Activated CD4-positive, alpha-beta T cell treated with anti-CD3 and anti-CD28 coated beads for 4 hours (primary cell): ENCODE data around the gene SIRT3.
A peak's percentile ranks its signal among the peaks of the same experiment; 100 is the strongest.

ENCODE experiments used
- DNase-seq, 2 donors: peaks; one replicate each; pipeline ENCODE4 v3.0.0-alpha.2; 2020

Gene SIRT3

DNA sequence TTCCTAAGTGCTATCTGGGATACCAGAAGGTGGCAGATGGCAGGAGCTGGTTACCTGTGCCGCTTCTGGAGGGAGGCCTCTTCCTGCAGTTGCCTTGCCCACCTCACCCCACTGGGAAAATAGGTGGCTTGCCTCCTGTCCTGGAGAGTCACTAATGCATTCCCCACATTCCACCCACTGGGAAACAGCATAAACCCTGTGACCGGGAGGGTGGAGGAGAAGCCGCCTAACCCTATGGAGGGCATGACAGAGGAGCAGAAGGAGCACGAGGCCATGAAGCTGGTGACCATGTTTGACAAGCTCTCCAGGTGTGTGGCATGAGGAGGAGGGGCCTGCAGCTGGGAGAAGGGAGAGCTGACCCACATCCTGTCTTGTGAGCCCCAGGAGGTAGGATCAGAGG is 23.0 kb downstream of the SIRT3 start:
- DNase-seq = no peak

DNA sequence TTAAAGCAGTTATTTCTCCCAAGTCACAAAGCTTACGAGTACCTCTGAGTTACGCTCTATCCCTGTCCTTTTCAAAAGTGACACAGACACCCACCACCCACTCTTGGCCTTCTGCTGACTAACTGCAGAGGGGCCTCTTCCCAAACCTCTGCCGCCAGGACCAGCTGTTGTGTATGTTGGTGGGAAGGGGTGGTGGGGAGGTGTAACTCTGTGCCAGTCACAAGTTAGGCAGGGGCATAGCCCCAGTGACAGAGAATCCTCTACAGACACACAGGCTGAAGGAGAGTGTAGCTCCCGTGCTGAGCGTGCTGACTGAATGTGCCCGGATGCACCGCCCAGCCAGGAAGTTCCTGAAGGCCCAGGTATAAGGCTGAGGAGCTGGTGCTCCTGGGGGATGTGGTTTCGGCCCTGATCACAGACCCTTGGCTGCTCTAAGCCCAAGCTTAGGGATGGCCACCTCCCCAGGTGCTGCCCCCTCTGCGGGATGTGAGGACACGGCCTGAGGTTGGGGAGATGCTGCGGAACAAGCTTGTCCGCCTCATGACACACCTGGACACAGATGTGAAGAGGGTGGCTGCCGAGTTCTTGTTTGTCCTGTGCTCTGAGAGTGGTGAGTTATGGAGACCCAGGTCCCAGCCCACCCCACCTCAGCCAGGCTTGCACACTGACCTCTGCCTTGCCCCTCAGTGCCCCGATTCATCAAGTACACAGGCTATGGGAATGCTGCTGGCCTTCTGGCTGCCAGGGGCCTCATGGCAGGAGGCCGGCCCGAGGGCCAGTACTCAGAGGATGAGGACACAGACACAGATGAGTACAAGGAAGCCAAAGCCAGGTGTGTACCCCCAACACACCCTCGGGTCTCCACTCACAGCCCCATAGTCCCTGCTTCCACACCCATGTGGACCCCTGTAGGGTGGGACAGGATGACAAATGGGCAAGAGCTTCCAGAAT is 23.7 kb downstream of the SIRT3 start:
- no peak for DNase-seq

DNA sequence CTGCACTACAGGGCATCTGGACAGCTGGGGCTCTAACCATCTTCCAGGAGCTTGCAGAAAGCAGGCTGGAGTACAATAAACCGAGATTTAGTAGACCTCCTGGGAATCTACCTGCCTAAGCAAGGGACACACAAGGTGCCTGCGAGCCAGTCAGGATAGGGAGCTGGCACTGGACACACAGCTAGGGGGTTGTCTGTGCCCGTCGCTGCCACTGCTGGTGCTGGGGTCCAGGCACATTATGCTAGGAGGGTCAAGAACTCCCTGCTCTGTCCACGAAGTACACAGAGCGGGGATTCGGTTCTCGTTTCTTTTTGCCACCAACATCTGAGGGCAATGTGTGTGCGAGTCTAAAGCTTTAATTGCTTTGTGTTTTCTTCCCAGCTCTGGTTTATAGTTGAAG is 24.4 kb downstream of the SIRT3 start:
- no peak for DNase-seq

DNA sequence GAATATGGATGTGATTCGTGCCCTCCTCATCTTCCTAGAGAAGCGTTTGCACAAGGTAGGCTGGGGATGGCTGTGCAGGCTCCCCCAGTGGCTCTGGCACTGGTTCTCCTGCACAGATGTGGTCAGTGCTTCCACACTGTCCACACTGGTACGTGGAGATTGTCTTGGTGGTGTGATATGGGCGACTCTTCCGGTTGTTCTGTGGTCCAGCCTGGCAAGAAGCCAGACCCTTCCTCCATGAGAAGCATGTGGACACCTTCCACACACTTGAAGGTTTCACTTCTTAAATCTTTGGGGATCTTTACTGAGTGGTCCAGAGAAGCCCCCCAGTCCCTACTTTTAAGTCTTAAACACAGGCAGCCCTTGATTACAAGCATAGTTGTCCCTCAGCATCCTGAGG is 24.8 kb downstream of the SIRT3 start:
- DNase-seq = no peak

DNA sequence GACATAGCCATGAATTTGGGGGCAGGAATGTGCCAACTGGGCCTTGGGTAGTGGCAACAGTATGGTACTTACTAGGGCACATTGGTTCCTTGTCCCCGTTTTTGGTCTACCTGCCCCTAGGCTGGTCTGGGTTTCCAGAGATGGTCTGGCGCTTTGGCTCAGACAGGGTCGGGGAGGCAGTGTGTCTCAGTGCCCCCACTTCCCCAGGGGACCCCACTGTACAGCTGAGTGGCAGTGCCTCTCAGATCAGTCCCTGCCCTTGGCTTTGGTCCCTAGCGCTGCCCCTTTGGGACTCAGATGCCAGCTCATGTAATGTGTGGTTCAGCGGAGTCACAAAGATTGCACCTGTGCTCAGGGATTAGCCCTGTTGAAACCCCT is 25.4 kb downstream of the SIRT3 start:
- no peak for DNase-seq

DNA sequence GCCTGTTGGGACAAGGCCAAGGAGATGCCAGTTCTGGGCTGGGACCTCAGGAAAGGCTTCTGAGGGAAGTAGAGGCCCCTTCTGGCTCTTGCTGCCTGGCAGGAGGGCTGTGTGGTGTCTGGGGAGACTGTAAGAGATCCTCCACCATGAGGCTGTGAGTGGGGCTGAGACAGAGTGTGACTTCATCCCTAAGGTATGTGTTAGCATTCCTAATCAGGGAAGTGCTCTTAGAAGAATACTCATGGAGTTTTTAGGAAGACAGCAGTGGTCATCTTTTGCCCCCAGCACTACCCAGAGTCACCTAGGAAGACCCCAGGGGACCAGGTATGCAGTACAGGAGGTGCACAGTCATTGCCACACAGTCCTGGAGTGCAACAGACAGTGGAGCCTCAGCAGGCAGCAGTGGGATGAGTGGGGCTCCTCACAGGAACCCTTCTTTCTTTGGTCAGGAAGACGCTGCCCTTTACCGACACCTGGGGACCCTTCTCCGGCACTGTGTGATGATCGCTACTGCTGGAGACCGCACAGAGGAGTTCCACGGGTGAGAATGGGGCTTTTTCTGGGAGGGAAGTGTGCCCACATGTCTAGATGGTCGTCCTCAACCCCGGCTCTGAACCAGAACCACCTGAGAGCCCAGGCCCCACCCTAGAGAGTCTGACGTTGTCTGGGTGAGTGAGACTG is 25.9 kb downstream of the SIRT3 start:
- DNase-seq = no peak

DNA sequence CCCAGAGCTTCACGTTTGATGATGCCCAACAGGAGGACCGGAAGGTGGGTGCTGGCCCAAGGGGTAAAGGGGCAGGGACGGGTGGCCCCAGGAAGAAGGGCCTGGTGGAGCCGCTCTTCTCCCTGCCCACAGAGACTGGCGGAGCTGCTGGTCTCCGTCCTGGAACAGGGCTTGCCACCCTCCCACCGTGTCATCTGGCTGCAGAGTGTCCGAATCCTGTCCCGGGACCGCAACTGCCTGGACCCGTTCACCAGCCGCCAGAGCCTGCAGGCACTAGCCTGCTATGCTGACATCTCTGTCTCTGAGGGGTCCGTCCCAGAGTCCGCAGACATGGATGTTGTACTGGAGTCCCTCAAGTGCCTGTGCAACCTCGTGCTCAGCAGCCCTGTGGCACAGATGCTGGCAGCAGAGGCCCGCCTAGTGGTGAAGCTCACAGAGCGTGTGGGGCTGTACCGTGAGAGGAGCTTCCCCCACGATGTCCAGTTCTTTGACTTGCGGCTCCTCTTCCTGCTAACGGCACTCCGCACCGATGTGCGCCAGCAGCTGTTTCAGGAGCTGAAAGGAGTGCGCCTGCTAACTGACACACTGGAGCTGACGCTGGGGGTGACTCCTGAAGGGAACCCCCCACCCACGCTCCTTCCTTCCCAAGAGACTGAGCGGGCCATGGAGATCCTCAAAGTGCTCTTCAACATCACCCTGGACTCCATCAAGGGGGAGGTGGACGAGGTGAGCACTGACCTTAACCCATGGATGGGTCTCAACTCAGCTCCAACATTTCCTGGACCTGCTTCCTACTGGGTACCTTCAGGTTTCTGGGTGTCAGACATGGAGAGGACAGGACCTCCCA is 26.6 kb downstream of the SIRT3 start:
- no peak for DNase-seq

DNA sequence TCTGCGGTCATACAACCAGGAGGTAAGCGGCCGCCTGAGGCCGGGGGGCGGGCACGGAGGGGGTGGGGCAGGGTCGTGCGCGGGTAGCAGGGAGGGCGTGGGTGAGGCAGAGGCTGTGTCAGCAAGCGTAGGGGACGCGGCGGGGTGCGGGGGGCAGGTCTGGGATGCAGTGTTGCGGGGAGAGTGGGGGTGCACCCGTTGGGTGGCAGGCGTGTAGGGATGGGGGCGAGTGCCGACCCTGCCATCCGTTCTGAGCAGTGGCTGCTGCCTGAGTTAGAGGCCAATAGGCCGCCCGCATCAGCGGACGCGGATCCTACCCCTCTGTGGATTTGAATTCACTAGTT is 27.3 kb downstream of the SIRT3 start:
- peak; percentile 56 to 70 for DNase-seq

DNA sequence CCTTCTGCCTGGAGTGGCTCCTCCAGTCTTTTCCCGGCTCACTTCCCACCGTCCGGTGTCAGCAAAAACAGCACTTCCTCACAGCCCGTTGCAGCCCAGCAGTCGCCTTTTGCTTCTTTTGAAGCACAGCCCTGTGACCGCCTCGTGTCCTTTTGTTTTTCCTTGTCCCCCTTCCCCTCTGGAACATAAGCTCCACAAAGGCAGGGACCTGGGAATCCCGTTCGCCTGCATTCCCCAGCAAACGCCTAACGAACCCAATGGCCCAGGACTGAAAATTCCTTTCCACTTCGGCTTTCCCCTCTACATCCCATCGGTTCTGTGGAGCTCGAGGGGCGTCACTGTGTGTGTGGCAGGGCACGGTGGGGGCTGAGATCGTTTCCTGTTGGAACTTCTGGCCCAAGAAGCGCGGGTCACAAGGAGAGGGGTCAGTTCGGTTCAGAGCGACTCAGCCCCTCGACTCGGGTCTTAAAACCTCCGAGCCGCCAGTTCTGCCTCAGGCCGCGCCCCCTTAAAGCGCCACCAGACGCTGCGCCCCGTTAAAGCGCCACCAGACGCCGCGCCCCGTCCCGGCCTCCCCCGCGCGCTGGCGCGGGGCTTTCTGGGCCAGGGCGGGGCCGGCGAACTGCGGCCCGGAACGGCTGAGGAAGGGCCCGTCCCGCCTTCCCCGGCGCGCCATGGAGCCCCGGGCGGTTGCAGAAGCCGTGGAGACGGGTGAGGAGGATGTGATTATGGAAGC is 27.8 kb downstream of the SIRT3 start:
- DNase-seq = peak; percentile 74 to 77

DNA sequence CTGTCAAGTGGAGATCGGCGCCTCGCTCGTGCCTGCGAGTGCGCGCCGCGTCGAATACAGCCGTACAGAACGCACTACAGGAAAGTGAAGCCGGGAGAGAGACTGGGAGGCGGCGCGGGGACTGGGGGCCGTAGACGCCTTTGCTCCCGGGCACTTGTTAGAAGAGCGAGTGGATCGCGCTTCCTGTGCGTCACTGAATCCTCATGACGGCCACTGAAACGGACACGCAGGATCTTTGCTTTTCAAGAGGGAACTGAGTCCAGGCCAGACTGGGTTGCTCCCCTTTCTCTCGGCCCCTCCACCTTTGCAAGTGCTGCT is 28.3 kb downstream of the SIRT3 start:
- DNase-seq = no peak

DNA sequence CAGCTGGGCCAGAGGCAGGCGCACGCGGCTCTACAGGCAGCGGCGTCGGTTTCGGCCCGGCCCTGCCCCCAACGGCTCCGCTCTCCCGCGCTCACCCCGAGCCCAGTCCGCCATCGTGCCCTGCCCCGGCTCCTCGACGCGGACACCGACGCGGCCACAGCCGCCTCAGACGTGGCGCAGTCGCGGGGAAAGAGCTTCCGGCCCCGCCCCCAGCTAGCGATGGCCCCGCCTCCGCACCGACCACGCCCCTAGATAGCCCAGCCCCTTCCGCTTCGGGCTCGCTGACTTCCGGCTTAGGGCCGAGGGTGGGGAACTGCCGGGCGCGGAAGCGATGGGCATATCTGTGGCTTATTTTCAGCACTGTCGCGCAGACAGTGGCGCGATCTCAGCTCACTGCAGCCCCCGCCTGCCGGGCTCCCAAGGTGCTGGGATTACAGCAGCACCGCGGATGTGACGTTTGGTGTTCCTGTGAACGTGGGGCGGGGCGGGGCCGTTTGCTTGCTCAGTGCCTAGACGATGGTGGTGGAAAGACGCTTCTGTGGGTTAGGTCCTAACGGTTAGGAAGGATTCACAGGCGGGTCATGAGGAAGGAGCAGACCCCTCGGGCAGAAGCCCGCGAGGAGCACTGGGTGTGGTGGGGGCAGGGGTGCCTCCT is 28.8 kb downstream of the SIRT3 start, which contains the start of the genes BET1L and RIC8A:
Gene BET1L, minus strand, starts transcription at position 192 of the 655 bp plus-strand sequence. Its CDS starts 78 bp downstream, at position 114.
Gene RIC8A, plus strand, starts transcription at position 501 of the 655 bp plus-strand sequence. CDS start 1,147 bp downstream, outside the sequence.
- DNase-seq = peak; percentile 94 to 98

DNA sequence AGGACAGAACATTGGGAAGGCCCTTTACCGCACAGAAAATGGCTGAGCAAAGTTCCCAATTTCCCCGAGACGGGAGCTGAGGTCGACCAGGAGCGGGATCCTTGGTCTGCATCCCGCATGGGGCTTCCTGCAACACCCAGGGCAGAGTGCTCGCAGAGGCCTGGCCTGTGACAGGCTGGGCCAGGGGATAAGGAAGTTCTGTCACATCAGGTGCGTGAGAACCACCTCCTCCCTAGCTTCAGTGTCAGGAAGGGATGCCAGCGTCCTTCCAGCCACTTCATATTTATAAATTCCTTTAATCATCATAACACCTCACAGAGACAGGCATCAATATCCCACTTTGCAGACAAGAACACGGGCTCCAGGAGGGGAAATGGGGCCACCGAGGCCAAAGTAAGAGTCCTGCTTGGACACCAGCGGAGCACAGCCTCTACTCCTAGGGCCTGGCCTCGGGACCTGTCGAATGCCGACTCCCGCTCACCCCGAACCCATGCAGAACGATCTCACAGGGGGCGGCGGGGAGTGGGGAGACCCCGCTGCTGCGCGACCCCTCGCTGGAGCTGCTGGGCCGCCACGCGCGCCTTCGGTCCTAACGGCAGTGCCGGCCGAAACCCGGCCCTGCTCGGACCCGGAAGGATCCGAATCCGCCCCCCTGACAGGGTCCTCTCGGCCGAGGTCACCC is 29.5 kb downstream of the SIRT3 start:
- DNase-seq = no peak

DNA sequence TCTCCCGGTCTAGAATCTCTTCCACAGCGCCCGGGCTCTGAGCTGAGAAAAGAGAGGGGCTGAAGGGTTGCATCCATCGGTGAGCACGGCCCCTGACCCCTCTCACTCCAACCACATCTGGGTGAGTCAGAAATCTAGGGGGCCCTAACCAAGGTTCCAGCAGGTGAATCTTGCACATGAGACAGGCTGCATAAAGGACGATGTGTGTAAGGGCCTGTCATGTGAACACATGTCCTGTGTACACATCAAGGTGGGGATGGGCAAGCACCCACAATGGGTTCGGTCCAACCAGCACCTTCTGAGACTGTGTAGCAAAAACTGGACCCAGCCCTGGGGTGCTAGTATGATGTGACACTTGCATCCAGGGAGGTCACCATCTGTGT is 30.1 kb downstream of the SIRT3 start:
- no peak for DNase-seq

DNA sequence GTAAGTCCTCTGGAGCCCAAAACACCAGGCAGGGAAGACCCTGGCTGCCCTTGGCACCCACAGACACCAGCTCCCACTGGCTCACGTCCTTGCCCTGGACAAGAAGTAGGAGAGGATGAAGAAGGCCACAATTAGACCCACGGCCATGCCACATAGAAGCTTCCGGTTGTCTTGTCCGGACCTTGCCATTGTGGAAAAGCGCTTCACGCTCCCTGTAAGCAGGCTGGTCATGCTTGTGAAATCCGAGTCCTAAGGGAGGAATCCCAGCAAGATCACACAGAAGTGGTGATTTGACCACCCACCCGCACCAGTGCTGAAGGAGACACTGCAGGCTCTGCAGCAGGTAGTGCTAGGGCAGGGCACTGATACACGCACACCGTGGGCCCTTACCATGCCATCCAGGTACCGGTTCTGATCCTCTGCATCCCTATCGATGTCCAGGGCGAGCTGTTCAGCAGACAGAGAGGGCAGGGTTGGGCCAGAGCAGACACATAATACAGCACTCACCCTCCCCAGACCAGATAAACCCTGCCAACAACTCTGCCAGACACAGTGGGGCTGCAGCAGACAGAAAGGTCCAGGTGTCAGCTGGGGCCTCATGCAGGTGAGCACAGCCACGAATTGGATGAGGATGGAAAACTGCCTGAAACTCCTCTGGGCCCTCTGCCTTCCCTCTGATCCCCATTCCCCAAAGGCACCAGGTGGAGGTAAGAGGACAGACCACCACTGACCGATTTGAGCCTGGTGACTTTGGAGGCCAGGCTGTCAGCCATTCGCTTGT is 30.7 kb downstream of the SIRT3 start:
- DNase-seq = no peak

DNA sequence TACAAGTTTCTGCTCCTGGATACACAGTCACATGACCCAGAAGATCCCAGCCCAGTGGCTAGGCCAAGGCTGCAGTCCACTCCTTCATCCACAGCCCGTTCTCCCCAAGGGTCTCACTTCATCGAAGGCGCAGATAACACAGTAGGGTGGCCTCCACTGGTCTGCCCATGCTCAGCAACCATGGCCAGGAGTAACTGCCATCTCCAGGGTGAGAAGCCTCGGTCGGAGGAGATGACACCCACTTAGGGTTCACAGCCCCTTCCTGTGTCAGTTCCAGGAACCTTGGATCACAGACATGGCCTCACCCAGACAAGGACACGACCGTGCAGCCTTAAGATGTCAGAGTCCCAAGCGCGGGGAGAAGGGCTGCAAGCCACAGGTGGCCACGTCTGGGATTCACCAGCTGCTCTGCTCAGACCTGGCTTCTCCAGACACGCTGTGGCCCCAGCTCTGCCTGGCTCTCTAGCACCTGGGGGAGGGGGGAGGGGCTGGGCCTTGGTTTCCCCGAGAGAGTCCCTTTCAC is 31.5 kb downstream of the SIRT3 start:
- DNase-seq = no peak

DNA sequence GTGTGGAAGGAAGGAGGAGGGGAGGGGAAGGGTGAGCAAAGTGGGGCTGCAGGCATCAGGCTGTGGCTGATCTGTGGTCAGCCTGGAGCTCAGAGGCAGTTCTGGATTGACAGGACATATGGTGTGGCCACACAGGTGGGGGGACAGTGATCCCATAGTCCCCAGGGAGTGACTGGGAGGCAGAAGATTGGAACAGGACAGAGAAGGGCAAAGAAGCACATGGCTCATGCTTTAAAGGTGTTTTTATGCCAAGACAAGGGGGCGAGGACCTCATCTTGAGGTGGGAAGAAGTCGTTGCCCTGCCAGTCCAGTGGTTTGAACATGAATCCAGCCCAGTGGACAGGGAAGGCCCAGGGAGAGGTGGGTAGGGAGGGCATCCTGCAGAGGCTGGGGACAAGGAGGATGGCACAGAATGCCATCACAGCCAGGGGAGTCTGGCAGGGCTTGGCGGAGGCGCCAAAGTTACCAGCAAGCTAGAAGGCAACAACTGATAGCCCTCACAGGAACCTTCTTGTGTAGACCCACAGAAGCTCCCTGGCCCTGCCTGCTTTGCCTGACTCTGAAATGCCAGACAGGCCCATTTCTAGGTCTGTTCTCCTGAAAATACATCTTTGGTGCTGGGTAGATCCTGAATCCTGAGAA is 32.1 kb downstream of the SIRT3 start:
- no peak for DNase-seq

DNA sequence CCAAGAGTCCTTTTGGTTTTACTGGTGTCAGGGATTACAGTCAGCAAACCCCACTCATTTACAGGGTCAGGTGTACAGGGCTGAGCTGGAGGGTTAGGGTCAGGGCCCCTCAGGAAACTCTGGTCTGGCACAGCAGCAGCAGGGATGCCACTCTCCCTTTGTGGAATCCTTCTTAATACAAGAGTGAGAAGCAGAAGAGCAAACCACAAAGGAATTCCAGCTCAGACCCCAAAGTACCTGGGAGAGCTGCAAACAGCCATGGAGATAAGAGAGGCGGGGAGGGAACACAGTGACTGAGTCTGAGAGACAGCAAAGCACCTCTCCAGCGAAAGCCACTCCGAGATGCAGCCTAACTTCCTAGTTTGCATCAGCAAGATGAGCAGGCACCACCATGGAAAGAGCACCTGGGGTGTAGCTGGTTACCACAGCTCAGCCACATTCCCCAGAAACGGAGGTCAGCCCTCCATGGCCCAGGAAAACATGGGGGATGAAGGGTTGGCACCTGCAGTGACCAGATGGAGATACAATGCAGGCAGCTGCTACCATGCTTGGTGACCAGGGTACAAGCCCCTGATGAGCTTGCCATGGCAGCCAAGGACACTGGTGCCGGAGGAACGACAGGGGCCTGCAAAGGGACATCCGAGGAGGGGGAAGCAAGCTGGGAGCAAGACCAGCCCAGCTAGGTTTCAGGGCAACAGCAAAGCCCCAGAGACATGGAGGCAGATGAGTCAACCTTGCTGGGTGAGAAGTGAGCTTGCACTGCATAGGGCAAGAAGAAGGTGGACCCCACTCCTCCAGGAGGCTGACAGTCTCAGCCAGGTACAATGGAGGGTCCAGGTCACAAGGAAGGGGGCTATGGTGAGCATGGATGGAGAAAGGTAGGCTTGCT is 32.8 kb downstream of the SIRT3 start:
- no peak for DNase-seq

DNA sequence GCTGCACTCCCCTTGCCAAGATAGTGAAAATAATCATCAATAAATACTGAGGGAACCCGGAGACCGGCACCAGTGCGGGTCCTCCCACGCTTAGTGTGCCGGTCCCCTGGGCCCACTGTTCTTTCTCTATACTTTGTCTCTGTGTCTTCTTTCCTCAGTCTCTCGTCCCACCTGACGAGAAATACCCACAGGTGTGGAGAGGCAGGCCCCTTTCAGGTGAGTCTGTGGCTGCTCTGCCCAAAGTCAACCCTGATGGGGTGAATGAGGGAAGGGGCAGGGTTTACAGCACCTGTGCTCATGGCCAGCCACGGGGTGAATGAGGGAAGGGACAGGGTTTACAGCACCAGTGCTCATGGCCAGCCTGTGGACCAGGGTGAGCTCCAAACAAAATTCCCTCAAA is 33.7 kb downstream of the SIRT3 start:
- DNase-seq = no peak

DNA sequence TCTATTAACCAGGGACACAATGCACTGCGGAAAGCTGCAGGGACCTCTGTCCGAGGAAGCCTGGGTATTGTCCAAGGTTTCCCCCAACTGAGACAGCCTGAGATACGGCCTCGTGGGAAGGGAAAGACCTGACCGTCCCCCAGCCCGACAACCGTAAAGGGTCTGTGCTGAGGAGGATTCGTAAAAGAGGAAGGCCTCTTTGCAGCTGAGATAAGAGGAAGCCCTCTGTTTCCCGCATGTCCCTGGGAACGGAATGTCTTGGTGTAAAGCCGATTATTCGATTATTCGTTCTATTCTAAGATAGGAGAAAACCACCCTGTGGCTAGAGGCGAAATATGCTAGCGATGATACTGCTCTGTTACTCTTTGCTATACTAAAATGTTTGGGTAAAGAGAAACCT is 34.2 kb downstream of the SIRT3 start:
- no peak for DNase-seq
